T-helper 2 cell treated with Interferon-gamma antibody and Interleukin-4, amounts not matched to agents 100 ng/mL and 5 ng/mL, for 36 hours (primary cell): ENCODE data around the gene CXCR6. TPM values are rescaled to one million over a fixed set of nuclear protein-coding genes. Genes with fewer than 3 reads are reported as not detected.

Source experiments
- intact Hi-C: fragments of 100-400 bp; cut with micrococcal nuclease; formaldehyde crosslinking; loops from one replicate; pipeline ENCODE4 v1.15.1; 2023
- total RNA-seq: library from RNA; stranded (reverse); gene quantifications from 2 replicates; pipeline ENCODE4 v1.2.3, GENCODE V29; 2022

The CXCR6 gene
- total RNA-seq, 1 donor from 2014 or later, result 10.3 TPM

DNA sequence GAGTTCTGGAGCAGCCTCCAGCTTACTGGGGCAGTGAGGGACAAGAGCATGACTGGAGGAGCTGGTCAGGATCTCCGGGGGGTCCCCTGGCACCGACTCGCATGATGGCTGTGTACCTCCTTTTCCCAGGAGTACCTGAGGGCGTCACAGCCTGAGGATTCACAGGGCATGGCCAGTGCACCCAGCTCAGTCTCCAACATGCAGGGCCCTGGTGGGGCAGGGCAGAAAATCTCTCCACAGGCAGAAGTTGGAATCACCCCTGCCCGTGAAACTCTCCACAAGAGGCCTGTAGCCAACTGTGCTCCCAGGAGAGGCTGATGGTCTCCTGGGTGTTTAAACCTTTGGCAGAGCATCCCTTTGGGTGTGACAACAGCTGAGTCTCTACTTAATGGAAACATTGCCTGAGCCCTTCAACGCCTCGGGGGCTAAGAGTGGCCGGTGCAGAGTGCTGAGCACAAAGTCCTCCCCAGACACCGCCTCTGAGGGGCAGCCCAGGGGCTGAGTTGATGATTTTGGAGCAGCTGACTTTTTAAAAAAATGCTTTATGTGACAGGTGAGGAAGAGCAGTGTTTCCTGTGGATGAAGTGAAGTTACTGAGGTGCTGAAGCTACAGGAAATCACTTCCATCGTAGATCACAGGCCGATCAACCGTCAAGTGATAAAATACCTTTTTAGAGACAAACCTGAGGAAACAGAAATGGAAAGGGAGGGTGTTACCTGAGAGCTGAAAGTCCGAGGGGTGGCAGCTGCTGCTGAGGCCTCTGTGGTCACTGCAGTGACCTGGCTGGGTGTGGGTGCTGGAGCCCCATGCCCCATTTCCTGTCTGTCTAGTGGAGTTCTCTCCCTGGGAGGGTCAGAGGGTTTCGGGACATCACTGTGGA lies 21.9 kb upstream of the CXCR6 start:
- intact Hi-C loops, result no loop called here

- intact Hi-C loops, result no loop called here
These were observed 21.3 kb upstream of the CXCR6 start for GRCh38 chr3:45922039-45922326.

DNA sequence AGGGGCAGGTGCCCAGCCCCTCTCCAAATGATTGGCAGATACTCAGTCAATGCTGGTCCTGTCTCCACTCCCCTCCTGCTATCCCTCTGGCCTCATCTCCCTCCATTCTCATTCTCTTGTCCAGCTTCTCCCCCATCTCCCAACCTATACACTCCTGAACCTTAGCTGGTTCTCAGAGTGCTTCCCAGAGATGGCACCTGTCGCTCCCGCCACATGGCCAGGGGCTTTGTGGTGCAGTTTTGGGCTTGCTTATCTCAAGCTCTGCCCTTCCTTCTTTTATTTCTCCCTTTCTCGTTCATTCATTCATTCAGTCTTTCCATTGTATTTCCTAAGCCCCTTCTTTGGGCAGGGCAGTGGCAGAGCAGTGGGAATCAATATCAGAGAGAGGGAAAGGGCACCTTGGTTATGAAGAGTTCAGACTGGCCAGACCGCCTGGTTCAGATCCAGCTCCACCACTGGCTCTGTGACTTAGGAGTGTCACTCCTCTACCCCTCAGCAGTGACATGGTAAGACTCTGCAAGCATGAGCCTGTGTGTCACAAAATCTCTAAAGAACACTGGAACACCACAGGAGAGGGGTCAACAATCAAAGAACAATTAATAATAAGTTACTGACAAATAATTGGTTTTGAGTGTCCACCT lies 20.2 kb upstream of the CXCR6 start:
- intact Hi-C loops, result no loop called here

- intact Hi-C loops, result no loop called here
These were observed 19.5 kb upstream of the CXCR6 start for GRCh38 chr3:45923755-45924154.

DNA sequence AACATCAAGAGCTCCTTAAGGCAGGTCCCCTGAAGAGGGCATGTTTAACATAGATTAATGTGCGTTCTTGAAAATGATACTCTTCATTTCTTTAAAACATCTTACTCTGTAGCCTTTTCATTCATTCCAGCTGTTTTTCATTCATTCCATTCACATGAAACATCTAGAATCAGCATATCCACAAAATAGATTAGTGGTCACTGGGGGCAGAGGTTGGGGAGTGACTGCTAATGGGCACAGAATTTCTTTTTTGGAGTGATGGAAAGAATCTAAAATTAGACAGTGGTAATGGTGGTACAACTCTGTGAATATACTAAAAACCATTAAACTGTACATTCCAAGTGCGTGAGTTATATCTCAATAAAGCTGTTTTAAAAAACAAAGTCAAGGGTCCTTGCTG lies 15.4 kb upstream of the CXCR6 start:
- intact Hi-C loops, result loop anchor here (5.0 kb wide), 1 partner anchor 416 kb away; no protein-coding TSS in a partner anchor

DNA sequence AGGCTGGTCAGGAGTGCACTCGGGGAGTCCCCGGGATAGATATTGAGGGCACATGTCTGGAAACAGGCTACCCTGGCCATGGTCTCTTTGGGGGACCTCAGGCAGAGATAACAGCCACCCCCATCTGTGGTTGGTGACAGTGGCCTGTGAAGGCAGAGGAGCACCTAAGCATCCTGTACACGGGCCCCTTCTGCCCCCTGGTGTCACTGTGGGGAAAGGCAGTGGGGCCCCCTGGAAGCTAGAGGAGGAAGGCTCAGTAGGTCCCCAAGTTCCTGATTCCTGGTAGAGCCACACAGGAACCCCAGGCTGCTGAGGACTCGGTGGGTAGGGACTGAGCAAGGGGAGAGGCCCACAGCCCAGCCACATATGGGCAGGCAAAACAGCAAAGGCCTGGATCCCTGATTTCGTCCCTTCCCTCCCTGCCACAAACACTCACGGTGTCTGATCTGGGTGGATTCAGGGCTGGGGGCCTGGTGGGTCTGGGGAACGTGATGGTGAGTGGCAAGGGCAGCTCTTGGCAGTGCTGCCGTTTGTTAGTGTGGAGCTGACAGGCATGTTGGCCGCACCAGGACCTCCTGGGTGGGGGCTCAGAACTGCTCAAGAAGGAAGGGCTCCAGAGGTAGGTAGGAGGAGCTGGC lies 14.1 kb upstream of the CXCR6 start:
- intact Hi-C loops, result loop anchor here (1.0 to 5.0 kb wide), 2 partner anchors 168 to 417 kb away; no protein-coding TSS in a partner anchor

DNA sequence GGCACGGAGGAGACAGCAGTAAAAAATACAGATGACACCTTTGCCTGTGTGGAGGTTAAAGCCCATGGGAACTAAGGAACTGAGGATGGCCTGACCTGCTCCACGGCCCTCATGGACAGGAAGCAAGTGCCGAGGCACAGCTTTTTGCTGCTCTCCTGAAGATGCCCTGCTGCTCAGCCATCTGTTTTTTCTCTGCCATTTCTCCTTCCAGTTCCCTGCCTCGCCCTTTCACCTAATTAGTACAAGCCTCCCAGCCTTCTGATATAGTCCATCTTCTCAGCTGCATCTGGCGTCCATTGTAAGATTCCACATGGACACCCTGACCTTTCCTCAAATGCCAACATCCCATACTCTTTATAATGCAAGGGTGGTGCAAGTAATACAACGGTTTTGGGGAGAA lies 11.8 kb upstream of the CXCR6 start:
- intact Hi-C loops, result no loop called here

GRCh38 chr3:45932112-45932511 lies 11.2 kb upstream of the CXCR6 start:
- intact Hi-C loops, result no loop called here

DNA sequence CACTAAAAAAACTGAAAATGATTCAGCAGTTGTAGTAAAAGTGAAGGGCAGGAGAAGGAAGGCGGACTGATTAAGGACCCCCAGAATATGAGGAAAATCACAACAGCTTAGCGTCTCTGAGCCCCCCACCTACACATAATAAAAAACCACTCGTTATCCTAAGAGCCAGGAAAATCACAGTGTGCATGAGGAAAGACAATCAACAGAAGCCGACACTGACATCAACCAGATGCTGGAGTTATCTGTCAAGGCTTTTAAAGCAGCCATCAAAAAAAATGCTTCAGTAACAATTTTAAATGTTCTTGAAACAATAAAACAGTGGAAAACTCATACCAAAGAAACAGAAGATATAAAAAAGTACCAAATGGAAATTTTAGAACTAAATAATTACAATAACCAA lies 9.7 kb upstream of the CXCR6 start:
- intact Hi-C loops, result no loop called here

GRCh38 chr3:45936261-45936660 lies 7.0 kb upstream of the CXCR6 start:
- intact Hi-C loops, result no loop called here

DNA sequence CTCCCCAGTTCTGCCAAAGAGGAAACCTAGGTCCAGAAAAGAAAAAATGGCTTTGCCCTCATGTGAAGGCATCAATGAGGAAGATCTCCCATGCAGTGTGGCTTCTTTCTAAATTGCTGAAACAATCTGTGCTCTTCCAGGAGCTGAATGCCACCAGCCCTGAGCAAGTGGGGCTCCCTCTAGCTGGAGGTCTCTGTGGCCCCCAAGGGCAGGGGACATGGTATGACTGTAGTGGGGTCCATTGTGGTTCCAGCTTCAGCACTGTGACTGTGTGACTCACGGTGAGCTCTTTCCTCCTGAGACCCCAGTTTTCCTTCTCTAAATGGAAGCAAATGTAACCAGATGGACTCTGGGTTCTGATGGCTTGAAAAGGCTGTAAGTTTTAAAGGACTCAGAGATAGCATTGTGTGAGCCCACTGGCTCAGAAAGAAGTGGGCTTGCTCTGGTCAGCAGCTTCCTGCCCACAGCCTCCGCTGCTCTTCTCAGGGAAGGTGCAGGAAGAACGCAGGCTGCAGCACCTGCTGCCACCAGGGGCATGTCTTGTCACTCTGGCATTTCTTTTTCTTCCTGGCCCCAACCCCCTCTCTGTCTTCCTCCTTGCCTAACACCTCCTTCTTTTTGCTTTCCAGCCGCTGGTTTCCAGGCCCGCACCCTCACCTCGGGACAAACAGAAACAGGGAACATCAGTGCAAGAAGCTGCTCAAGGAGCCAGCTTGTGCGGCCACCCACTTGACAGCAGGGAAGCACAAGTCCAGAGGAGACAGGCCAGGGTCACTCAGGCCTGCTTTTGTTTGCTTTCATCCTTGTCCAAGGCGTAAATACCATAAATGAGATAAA lies 5.8 kb upstream of the CXCR6 start:
- intact Hi-C loops, result loop anchor here (1.0 kb wide), 2 partner anchors 142 to 441 kb away; no protein-coding TSS in a partner anchor

GRCh38 chr3:45938043-45938435 lies 5.2 kb upstream of the CXCR6 start:
- intact Hi-C loops, result loop anchor here (1.0 kb wide), 2 partner anchors 141 to 440 kb away; no protein-coding TSS in a partner anchor

- intact Hi-C loops, result loop anchor here (1.0 kb wide), 2 partner anchors 140 to 439 kb away; no protein-coding TSS in a partner anchor
These were observed 4.4 kb upstream of the CXCR6 start for GRCh38 chr3:45938864-45939263.

- intact Hi-C loops, result no loop called here
These were observed 3.9 kb upstream of the CXCR6 start for GRCh38 chr3:45939341-45939771.

GRCh38 chr3:45940004-45940780 lies 3.1 kb upstream of the CXCR6 start:
- intact Hi-C loops, result loop anchor here (5.0 to 10.0 kb wide), 2 partner anchors 52 to 265 kb away; partner anchors contain the start of gene CCR1

GRCh38 chr3:45940781-45941365 lies 2.4 kb upstream of the CXCR6 start:
- intact Hi-C loops, result loop anchor here (5.0 to 10.0 kb wide), 2 partner anchors 51 to 264 kb away; partner anchors contain the start of gene CCR1

DNA sequence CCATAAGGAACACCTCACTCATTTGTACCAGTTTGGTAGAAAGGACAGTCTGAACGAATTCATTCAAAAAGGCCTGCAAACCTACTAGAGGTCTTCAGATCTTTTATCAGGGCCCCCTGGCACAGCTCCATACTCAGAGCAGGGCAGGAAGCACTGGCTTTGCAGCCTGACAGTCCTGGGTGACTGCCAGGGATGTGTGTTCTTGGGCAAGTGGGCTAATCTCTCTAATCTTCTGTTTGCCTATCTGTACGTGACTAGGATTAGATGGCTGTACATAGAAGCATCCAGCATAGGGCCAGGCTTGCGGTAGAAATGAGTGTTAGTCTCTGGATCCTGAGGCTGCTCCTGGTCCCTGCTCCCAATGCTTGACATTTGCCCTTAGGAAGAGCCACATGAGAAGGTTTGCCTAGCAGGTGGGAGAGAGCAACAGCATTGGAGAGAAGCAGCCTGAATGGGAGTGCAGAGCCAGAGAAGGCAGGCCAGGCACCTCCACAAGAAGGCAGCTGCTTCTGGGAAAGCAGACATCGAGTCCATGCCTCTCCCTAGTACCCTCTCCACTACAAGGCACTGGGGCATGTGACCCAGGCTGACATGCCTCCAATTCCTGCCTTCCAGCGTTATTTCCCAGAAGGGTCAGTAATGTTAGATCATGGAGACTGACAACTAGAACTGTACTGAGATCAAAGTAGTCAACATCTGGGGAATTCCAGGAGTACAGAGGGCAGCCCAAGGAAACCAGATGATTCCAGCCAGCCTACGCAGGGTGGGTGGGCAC lies 1.0 kb upstream of the CXCR6 start:
- intact Hi-C loops, result loop anchor here (5.0 to 10.0 kb wide), 2 partner anchors 50 to 263 kb away; partner anchors contain the start of gene CCR1

GRCh38 chr3:45944830-45945620 lies 1.8 kb downstream of the CXCR6 start:
- intact Hi-C loops, result loop anchor here (5.0 to 10.0 kb wide), 2 partner anchors 47 to 260 kb away; partner anchors contain the start of gene CCR1
